HG03097 (cell line): ENCODE data around the gene F5.
"Not testable (repeated sequence)": the region's sequence is repeated elsewhere in the genome, so short reads cannot be mapped to it uniquely, and the experiment has no call there.

ENCODE experiments used
- ATAC-seq: cut with Tn5 transposase; IDR thresholded peaks from one replicate; pipeline ENCODE4 v1.9.1; 2021; ENCODE audit not compliant: unreplicated experiment, low FRiP score

Gene F5

GRCh38 chr1:169513208-169513607 is 73.1 kb downstream of the F5 start:
- no peak for ATAC-seq

- no peak for ATAC-seq
Measured at GRCh38 chr1:169511316-169512005, 74.8 kb downstream of the F5 start.

DNA sequence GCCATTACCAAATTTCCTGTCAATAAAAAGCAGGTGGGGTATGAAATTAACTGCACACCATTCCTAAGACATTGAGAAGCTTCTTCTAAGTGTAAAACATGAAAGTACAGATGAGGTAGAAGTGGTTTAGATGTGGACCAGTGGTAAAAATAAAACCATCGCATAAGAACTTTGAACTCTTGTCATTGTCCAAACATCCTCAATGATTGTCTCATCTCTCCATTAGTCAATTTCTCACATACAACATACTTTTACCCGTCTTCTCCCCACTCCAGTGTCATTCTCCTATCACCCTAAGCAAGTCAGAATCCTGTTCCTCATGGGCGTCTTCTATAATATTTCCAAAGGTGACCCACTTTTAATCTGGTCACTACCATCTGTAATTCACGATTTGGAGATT is 76.2 kb downstream of the F5 start:
- ATAC-seq: no peak

GRCh38 chr1:169509354-169509753 is 76.9 kb downstream of the F5 start:
- ATAC-seq: no peak

DNA sequence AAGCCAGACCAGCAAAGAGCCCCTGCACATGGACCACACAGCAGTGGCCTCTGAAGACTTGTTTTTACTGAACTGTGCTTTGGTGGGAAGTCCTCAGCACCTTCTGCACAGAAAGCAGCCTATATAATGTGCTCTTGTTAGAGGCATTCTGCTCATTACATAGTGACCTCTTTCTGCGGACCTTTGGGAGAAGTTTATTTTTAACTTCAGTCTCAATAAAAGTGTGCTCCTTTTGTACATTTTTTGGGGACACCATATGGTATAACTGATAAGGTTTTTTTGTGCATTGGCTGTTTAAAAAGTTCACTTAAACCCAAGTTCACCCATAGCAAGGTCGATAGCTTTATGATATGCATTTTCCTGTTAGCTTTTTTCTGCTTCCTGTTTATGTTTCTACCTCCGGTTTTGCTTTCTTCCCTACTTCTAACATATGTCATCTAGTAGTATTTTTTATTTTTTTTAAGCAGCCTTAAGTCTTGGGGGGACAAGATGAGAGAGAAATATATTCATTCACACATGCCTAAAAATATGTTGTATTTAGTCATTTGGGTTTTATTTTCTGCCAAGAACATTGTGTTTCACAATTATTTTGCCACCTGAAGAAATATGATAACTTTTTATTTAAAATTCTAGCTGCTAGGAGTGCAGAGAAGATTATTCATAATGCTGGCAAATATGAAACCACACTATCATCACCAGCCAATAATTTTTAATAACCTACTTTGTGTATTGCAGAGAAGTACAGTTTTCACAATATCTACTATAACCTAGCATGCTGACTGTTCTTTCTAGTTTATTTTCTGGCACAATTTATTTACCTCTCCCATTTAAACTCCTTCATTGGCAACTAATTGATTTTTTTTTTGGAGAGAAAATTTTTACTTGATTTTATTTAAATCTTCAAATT is 77.6 kb downstream of the F5 start:
- ATAC-seq: no peak

GRCh38 chr1:169507413-169507812 is 78.9 kb downstream of the F5 start:
- no peak for ATAC-seq

DNA sequence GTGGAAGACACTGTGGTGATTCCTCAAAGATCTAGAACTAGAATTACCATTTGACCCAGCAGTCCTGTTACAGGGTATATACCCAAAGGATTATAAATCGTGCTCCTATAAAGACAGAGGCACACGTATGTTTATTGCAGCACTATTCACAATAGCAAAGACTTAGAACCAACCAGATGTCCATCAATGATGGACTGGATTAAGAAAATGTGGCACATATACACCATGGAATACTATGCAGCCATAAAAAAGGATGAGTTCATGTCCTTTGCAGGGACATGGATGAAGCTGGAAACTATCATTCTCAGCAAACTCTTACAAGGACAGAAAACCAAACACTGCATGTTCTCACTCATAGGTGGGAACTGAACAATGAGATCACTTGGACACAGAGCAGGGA is 82.7 kb downstream of the F5 start:
- not testable (repeated sequence) for ATAC-seq

GRCh38 chr1:169499807-169500206 is 86.5 kb downstream of the F5 start:
- no peak for ATAC-seq

- ATAC-seq: no peak
Measured at GRCh38 chr1:169497317-169497716, 89.0 kb downstream of the F5 start.

DNA sequence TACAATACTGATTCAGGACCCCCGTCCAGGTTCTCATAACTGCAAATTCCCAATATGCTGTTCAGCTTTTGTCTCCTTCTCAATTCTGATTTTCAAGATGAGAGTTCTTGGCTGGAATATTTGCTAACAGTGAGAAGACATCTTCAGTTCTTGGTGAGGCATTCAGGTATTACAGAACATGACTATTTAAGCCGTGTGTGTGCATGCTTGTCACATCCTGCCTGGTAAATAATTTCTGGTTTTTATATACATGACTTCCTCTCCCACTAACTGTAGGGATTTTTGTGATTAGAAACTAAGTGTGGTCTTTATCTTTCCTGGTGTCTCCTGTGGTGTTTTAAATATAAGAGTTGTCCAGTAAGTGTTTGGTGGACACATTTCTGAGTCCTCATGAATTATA is 90.4 kb downstream of the F5 start:
- no peak for ATAC-seq

DNA sequence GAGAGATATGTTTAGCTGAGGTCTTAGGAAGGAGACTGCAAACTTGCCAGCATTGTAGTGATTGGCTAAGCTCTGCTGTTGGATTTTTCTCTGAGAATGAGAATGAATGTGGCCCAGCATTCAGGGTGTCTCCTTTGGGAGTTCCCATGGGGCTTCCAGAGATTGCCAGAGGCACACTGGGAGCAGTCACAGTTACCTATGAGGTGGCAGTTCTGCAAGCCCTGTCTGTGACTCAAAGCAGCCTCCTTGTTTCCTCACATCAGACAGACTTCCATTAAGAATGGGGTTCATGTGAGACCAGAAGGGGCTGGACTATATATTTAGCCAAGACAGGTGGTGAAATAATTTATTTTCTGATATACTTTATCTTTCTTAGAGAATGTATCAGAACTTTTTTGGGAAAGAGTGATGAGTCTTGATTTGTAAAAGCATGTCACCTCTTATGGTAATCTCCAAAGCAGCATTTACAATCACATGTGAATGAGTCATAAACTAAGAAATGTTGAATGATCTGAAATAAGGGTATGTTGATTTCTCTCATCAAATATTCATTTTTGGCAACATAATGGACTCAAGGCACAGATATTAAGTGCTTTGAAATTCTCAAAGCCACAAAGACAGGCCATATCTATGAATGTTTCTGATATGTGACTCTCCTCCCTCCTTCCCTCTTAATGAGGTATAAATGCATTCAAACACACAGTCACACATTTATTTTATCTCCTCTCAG is 91.1 kb downstream of the F5 start:
- ATAC-seq: no peak

- ATAC-seq: no peak
Measured at GRCh38 chr1:169494343-169494742, 91.9 kb downstream of the F5 start.

DNA sequence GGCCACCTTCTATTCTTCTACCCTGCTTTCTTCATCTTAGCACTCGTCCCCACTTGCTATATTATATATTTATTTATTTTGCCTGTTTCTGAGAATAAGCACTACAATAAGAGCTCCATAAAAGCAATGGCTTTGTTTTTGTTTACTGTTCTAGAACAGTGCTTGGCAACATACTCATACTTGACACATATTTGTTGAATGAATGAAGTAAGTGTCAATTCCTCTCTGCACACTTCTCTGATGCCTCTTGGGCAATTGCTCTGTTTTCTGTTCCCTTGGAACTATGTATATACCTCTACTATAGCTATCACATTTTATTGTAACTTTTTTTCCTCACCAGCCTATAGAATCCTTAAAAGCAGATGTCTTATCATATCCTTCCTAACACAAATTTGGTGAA is 93.0 kb downstream of the F5 start:
- no peak for ATAC-seq

DNA sequence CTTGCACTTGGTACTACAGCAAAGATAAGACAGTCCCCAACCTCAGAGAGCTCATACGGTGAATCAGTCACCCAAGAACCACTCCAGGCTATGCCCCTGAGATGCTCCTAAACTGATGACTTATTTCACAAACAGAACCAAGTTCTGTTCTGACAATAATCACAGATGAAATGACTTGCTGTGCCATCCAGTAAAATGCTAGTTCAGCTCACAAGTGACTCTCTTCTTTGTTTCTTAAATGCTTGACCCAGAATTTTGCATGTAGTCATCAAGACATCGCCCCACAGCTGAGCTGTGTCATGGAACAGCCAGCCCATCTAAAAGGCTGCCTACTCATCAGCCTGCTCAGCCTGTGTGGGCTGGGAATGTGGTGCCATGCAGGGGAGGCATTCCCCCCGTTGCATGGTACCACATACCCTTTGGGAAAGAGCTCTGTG is 94.4 kb downstream of the F5 start:
- no peak for ATAC-seq

- ATAC-seq: no peak
Measured at GRCh38 chr1:169488157-169488556, 98.1 kb downstream of the F5 start.

GRCh38 chr1:169487561-169487960 is 98.7 kb downstream of the F5 start:
- no peak for ATAC-seq

DNA sequence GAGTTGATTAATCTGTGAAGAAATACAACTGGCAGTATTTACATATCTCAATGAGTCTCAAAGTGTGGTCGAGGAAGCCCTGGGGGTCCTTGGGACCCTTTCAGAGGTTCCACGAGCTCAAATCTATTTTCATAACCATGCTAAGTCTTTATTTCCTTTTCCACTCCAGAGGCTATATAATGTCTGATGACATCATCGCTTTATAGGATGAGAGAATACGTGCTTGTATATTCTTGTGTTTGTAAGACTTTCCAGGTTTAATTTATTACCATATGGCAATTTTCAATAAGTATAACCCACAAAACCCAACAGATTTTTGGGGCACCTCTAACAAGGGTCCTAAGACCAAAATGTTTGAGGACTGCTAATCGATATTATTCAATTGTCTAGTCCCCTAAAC is 99.1 kb downstream of the F5 start:
- ATAC-seq: no peak

DNA sequence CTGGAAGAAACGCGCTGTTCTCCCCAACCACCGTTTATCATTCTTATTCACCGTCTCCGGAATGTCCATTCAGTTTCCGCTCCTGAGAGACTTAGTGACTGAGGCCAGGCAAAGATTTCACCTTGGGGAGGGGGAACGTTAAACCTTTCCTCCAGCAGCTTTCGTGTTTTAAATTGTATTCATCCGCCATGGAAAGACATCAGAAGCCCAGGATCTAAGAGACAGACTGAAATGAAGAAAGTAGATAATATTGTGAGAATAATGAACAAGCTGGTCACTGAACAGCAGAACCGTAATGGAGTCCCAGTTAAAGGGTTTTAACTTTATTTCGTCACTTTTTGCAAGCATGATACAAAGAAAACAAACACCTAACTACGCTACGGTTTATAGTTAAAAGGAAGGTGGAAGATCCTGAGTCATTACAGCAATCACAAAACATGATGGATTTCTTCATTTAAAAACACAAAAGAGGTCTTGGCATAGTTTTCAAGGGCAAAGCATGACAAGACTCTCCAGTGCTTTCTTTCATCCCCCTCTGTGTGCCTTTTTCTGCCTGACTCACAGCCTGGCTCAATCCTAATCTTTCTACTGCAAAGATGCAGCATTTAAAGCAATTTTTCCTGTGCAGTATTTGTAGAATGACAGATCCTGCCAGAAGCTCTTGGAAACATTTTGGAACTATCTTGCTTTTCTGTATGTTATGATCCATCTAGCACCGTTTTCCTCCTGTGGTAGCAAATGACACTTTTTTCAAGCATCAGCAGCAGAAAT is 99.8 kb downstream of the F5 start:
- no peak for ATAC-seq

DNA sequence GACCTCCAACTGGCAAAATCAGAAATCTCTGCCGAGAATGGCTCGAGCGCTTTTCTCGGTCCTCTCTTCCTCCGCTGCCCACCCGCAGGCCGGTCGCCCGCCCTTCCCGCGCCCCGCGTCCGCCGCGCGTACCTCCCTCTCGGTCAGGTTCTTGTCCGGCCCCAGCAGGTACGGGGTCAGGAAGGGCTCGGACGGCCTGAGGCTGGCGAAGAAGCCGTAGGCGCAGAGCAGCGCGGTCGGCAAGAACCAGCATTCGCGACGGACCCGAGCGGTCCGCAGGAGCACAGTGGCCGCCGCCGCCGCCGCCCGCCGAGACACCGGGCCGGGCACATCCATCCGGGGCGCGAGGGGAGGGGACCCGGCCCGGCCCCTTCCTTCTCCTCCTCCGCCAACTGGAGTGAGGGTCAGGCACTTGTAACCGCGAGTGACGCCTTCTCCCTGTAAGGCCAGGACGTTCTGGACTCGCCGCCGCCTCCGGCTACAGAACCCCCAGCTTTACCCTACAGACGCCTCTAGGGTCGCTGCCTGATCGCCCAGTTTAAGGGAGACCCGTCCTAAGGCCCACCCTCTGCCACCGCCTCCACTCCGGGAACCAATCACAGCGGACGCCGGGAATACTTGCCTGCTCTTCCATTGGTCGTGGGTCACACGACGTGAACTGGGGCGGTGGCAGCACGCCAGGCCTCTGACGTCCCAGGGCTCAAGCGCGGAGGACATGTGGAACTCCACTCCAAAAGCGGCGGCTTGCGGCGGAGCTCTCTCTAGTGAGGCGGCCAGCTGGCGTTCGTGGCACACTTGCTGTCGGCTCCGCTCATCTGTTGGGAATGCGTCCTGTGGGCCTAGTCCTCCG is 100.6 kb downstream of the F5 start, which contains the start of gene SLC19A2:
Gene SLC19A2 (minus strand): TSS at position 514 of the 850 bp plus-strand sequence. CDS start 178 bp downstream, at position 336.
- ATAC-seq: peak; percentile 97
